SU-DHL-6 (cell line): ENCODE data around the gene UBE2D3.

Source experiments
- H2AFZ ChIP-seq: fragments of 200-600 bp; sonication (generic); 2 replicates; pipeline ENCODE4 v1.6.1; 2014; ENCODE audit warnings: low read depth, mild to moderate bottlenecking, moderate library complexity, mixed read lengths, antibody characterized with exemption, low read length; ENCODE audit not compliant: severe bottlenecking
- H3F3A ChIP-seq: fragments of 200-600 bp; shearing (Covaris generic); 2 replicates; pipeline ENCODE4 v1.6.0; 2016; ENCODE audit warnings: antibody characterized with exemption, mild to moderate bottlenecking; ENCODE audit not compliant: insufficient read depth
- H3K27ac ChIP-seq: fragments of 200-600 bp; sonication (generic); 2 replicates; pipeline ENCODE4 v1.5.1; 2016; ENCODE audit warnings: low read depth, mild to moderate bottlenecking, low read length, moderate library complexity, mixed read lengths
- H3K27me3 ChIP-seq: fragments of 200-600 bp; sonication (generic), shearing (Covaris generic); 2 replicates; pipeline ENCODE4 v1.6.0; 2014; ENCODE audit warnings: mild to moderate bottlenecking, low read length
- H3K36me3 ChIP-seq: fragments of 200-600 bp; sonication (generic); 2 replicates; pipeline ENCODE4 v1.6.1; 2014; ENCODE audit warnings: mild to moderate bottlenecking, low read length, mixed read lengths
- H3K4me2 ChIP-seq: fragments of 300-600, 200-600 bp; shearing (Covaris generic), sonication (generic); 2 replicates; pipeline ENCODE4 v1.6.0; 2014; ENCODE audit warnings: low read length, low read depth, mild to moderate bottlenecking; ENCODE audit not compliant: poor library complexity, severe bottlenecking
- H3K4me3 ChIP-seq: fragments of 200-600 bp; sonication (generic); 2 replicates; pipeline ENCODE4 v1.5.1; 2014; ENCODE audit warnings: antibody characterized with exemption, low read length, mild to moderate bottlenecking, mixed read lengths; ENCODE audit not compliant: insufficient read depth, poor library complexity, severe bottlenecking
- H3K79me2 ChIP-seq: fragments of 200-600 bp; sonication (generic); 2 replicates; pipeline ENCODE4 v1.6.1; 2014; ENCODE audit warnings: mild to moderate bottlenecking, low read length, moderate library complexity; ENCODE audit not compliant: insufficient read depth
- H3K9ac ChIP-seq: fragments of 200-600 bp; sonication (generic); 2 replicates; pipeline ENCODE4 v1.7.0; 2014; ENCODE audit warnings: mild to moderate bottlenecking, low read length
- H3K9me2 ChIP-seq: fragments of 200-600 bp; sonication (generic); replicated peaks from 2 replicates; pipeline ENCODE4 v1.6.1; 2014; ENCODE audit warnings: low read length; ENCODE audit not compliant: insufficient read depth
- H3K9me3 ChIP-seq: fragments of 200-600 bp; sonication (generic); 2 replicates; pipeline ENCODE4 v1.6.1; 2014; ENCODE audit warnings: low read length, mixed read lengths; ENCODE audit not compliant: insufficient read depth
- H4K20me1 ChIP-seq: fragments of 200-600 bp; sonication (generic); 2 replicates; pipeline ENCODE4 v1.6.1; 2014; ENCODE audit warnings: low read depth, mild to moderate bottlenecking, antibody characterized with exemption, low read length, moderate library complexity, mixed read lengths
- CTCF ChIP-seq: fragments of 200-600 bp; sonication (generic); IDR thresholded peaks from one replicate; pipeline ENCODE4 v1.5.1; 2017; ENCODE audit warnings: antibody characterized with exemption, mild to moderate bottlenecking, low read length, moderate library complexity; ENCODE audit not compliant: insufficient read depth, poor library complexity, severe bottlenecking
- EZH2phosphoT487 ChIP-seq: fragments of 200-600 bp; sonication (generic), shearing (Covaris generic); conservative IDR thresholded peaks from 2 replicates; pipeline ENCODE4 v1.6.1; 2018; ENCODE audit warnings: mild to moderate bottlenecking, antibody characterized with exemption, low read length, moderate library complexity, mixed read lengths

UBE2D3 gene

DNA sequence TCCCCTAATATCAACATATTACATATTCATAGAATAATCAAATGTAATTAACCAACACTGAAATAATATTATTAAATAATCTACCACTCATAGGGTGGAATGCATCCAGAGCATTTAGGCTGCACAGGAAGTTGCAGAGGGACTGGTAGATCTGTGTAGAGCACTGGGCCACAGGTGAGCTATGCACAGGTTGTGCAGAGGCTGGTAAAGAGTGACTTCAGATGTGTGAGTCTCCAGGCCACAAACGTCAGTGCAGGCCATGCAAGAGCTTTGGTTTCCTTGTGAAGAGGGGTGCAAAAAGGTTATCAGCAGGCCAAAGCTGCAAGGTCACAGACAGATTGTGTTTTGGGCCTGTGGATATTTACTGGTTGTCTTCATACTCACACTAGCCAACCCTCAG, 41.1 kb downstream of the UBE2D3 start:
- Histone ChIP-seq H3K9ac (no peak overlapping the region), H3K79me2 (no peaks in the 10 kb centered on the region), H3K4me3 (no peak overlapping the region), H3F3A (peaks cover 17% of the 10 kb centered on the region; the same call in 1 of the 2 replicates), H3K27me3 (no peaks in the 10 kb centered on the region), H2AFZ (no peak overlapping the region), H3K9me3 (no peaks in the 10 kb centered on the region), H3K27ac (no peak overlapping the region), H3K9me2 (no peaks in the 10 kb centered on the region), H3K36me3 (no peaks in the 10 kb centered on the region), H3K4me2 (no peak overlapping the region), H4K20me1 (no peaks in the 10 kb centered on the region)
- TF ChIP-seq EZH2phosphoT487 (no peak), CTCF (no peak)

- Histone ChIP-seq H2AFZ (no peak overlapping the region), H3K9me3 (no peaks in the 10 kb centered on the region), H3K79me2 (no peaks in the 10 kb centered on the region), H3K27me3 (no peaks in the 10 kb centered on the region), H3K4me3 (no peak overlapping the region), H3K9ac (no peak overlapping the region), H3K27ac (no peak overlapping the region), H4K20me1 (no peaks in the 10 kb centered on the region), H3K4me2 (no peak overlapping the region), H3F3A (no peaks in the 10 kb centered on the region), H3K9me2 (no peaks in the 10 kb centered on the region), H3K36me3 (no peaks in the 10 kb centered on the region)
- TF ChIP-seq EZH2phosphoT487 = no peak
- TF ChIP-seq CTCF = no peak
These were observed 44.3 kb downstream of the UBE2D3 start for GRCh38 chr4:102783006-102783405.

- Histone ChIP-seq H3K9me2 (no peaks in the 10 kb centered on the region), H3K79me2 (no peaks in the 10 kb centered on the region), H3K27ac (no peak overlapping the region), H2AFZ (no peak overlapping the region), H3K4me3 (no peak overlapping the region), H3K27me3 (no peaks in the 10 kb centered on the region), H3F3A (no peaks in the 10 kb centered on the region), H3K9me3 (no peaks in the 10 kb centered on the region), H3K4me2 (no peak overlapping the region), H3K36me3 (no peaks in the 10 kb centered on the region), H4K20me1 (no peaks in the 10 kb centered on the region), H3K9ac (no peak overlapping the region)
- TF ChIP-seq EZH2phosphoT487 = no peak
- no peak for TF ChIP-seq CTCF
These were observed 45.8 kb downstream of the UBE2D3 start for GRCh38 chr4:102781570-102781969.
